GM12864 (cell line): ENCODE results near the gene LIPI.
"Not testable (repeated sequence)": the region's sequence is repeated elsewhere in the genome, so short reads cannot be mapped to it uniquely, and the experiment has no call there.

Source experiments
- DNase-seq: peaks from one replicate; pipeline ENCODE4 v3.0.0-alpha.2; 2011; ENCODE audit warnings: low read depth
- H3K4me3 ChIP-seq: 2 replicates; pipeline ENCODE4 v1.5.1; 2011; ENCODE audit warnings: mild to moderate bottlenecking, low read depth, low read length, control low read depth
- TF ChIP-seq, protein P1 (sequence below): IDR thresholded peaks from 2 replicates; pipeline ENCODE4 v1.5.1; 2011; ENCODE audit warnings: low read depth, mild to moderate bottlenecking, moderate library complexity, low read length, control low read depth, inconsistent platforms; ENCODE audit errors: missing control alignments

Gene LIPI

DNA sequence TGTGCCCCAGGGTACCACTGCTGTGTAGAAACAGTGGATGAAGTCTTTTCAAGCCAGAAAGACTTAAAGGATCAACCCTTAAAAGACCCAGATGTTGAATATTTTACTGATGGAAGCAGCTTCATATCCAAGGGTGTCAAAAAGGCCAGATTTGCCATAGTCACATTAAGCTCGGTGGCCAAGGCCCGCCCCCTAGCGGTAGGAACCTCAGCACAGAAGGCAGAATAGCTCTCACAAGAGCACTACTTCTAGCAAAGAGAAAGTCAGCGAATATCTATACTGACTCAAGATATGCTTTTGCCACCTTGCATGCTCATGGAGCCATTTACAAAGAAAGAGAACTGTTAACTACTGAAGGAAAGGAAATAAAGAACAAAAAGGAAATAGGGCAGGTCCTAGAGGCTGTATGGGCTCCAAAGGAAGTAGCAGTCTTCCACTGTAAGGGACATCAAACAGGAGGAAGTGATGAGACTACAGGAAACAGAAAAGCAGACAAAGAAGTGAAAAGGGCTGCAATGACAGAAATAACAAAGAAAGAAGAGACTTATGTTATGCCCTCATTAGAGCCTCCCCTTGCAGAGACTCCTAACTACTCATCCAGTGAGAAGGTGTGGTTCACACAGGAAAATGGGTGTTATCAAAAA is 90.5 kb downstream of the LIPI start:
- H3K4me3 ChIP-seq = no peak overlapping the region
- TF ChIP-seq, protein P1, sequence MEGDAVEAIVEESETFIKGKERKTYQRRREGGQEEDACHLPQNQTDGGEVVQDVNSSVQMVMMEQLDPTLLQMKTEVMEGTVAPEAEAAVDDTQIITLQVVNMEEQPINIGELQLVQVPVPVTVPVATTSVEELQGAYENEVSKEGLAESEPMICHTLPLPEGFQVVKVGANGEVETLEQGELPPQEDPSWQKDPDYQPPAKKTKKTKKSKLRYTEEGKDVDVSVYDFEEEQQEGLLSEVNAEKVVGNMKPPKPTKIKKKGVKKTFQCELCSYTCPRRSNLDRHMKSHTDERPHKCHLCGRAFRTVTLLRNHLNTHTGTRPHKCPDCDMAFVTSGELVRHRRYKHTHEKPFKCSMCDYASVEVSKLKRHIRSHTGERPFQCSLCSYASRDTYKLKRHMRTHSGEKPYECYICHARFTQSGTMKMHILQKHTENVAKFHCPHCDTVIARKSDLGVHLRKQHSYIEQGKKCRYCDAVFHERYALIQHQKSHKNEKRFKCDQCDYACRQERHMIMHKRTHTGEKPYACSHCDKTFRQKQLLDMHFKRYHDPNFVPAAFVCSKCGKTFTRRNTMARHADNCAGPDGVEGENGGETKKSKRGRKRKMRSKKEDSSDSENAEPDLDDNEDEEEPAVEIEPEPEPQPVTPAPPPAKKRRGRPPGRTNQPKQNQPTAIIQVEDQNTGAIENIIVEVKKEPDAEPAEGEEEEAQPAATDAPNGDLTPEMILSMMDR = peak; percentile 75
- DNase-seq = peak; percentile 16

DNA sequence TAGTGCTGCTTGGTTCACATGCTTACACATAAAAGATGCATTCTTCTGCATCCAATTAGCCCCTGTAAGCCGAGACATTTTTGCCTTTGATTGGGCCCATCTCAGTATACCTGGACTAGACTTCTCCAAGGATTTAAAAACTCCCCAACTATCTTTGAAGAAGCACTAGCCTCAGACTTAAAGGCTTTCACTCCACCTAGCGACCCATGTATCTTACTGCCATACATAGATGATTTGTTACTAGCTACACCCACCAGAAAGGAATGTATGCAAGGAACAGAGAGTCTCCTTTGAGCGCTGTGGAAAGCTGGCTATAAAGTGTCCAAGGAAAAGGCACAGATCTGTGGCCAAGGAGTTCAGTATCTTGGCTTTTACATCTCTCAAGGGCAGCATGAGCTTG is 91.7 kb downstream of the LIPI start:
- TF ChIP-seq, protein P1 = no peak
- no peak overlapping the region for H3K4me3 ChIP-seq
- DNase-seq = no peak

DNA sequence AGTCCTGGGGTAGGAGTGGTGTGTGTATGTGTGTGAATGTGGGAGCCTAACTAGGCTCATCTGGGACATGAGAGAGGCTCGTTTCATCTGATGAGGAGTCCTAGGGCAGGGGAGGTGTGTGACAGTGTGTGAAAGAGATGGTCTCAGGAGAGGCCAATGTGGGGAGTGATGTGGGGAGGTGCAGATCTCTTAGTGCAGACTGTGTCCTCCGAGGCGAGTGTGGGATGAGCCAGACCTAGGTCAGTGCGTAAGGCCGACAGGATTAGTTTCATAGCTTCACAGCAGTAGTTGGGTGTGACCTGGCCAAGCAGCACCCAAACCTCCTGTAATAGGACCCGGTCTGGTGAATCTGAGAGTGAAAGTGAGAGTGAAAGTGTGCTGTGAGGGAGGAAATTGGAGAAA is 94.7 kb downstream of the LIPI start:
- DNase-seq = peak; percentile 12
- H3K4me3 ChIP-seq = no peak overlapping the region
- TF ChIP-seq, protein P1 = no peak

DNA sequence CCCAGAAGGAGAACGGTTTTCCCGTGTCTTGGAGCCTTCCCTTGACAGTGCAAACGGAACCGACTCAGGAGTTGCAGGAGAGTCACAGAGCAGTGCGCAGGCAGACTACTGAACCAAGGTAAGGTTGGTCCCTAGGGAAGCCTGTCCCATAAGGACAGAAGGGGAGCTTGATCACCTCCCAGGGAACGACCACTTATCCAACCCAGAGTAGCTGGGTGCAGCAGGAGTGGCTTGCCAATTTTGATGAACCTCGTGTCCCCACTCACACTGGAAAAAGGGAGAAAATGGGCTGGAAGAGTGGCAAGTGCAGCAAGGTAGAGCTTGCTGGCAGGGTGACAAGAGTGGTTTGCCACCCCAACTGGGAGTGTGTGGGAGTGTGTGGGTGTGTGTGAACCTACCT is 95.1 kb downstream of the LIPI start:
- H3K4me3 ChIP-seq = no peak overlapping the region
- TF ChIP-seq, protein P1 = no peak
- DNase-seq = no peak

DNA sequence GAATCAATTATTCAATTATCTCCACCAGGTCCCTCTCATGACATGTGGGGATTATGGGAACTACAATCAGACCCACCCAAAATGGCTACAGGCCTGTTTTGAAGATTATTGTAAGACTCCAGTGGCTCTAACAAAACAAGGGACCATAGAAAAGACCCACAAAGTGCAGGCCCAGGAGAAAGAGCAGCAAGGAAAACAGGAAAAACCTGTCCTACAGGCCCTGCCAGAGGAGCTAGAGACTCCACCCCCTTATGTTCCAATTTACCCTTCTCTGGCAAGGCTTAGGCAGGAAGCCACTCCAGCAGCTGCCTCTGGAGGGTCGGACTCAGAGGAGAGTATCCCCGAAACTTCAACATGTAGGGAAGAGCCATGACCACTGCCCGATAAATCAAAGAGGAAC is 96.5 kb downstream of the LIPI start:
- TF ChIP-seq, protein P1 = no peak
- no peak overlapping the region for H3K4me3 ChIP-seq
- DNase-seq = no peak

DNA sequence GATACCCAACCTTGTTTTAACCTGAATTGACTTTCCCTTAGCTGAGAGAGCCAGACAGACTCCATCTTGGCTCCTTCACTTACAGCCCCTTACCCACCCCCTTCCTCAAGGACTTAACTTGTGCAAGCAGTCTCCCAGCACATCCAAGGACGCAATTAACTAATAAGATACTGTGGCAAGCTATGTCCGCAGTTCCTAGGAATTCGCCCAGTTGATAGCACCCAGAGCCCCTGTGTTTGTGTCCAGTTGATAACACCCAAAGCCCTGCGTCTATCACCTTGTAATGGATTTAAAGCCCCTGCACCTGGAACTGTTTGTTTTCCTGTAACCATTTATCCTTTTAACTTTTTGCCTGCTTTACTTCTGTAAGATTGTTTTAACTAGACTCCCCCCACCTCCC is 106.2 kb downstream of the LIPI start:
- not testable (repeated sequence) for H3K4me3 ChIP-seq, DNase-seq

DNA sequence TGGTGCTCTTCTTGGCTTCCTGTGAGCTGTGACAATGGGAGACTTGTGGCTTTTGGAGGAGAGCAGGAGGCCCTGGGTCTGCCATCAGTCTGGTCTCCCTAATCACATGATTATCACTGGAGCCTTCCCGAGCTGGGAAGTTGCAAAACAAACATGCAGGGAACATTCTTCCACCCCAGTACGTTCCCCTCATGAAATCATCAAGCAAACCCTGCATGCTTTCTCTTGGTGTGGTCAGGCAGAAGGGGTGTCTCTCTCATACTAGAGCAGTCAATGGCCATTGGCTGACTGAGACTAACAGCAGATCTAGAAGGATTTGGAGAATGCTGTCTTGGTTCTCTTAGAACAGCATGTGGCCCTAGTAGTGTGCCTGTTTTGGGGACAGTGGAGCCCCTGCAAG is 111.2 kb downstream of the LIPI start:
- H3K4me3 ChIP-seq = no peak overlapping the region
- no peak for DNase-seq
- TF ChIP-seq, protein P1 = no peak
